HCT116 (cell line): ENCODE data around the gene GATAD2B. TPM values are rescaled to one million over a fixed set of nuclear protein-coding genes. Genes with fewer than 3 reads are reported as not detected.

ENCODE experiments used
- ATAC-seq: fragments of 200-7000 bp; cut with Tn5 transposase; 2 replicates; pipeline ENCODE4 v1.9.1; 2020; ENCODE audit warnings: mild to moderate bottlenecking, moderate library complexity
- BruUV-seq: library from RNA; stranded (reverse); fragments of 400-500 nt; replicated peaks from 2 replicates; lab custom pipeline; 2021; lab: Mats Ljungman, UMichigan
- CTCF ChIA-PET: fragments of 300-600 bp; sonication (Branson Sonifier 250); formaldehyde crosslinking; loops from one replicate; lab custom pipeline; 2021; ENCODE audit warnings: antibody characterized with exemption; lab: Charles Lee
- POLR2A ChIA-PET: fragments of 300-600, 350-600 bp; sonication (Branson Sonifier 250); formaldehyde crosslinking; loops from one replicate; lab custom pipeline; 2021; ENCODE audit warnings: antibody characterized with exemption; lab: Charles Lee
- RAD21 ChIA-PET, 2 experiments: fragments of 300-600 bp; sonication (Branson Sonifier 250); formaldehyde crosslinking; loops; one replicate each; lab custom pipeline; 2023; ENCODE audit warnings: low total read pairs in 2 of 2; ENCODE audit not compliant: uncharacterized antibody in 2 of 2, unreplicated experiment in 2 of 2, low non-redundant PET in 1 of 2; lab: Charles Lee
- DNase-seq: peaks from one replicate; pipeline ENCODE4 v3.0.0-alpha.2; 2010; ENCODE audit warnings: low read depth, low spot score
- H2AFZ ChIP-seq: fragments of 200-600 bp; shearing (Covaris generic), sonication (generic); 2 replicates; pipeline ENCODE4 v1.6.1; 2017; ENCODE audit warnings: low read depth, mixed run types, mixed read lengths, antibody characterized with exemption, low read length; ENCODE audit not compliant: poor library complexity, severe bottlenecking
- H3K27ac ChIP-seq: 2 replicates; pipeline ENCODE4 v1.5.1; 2012; ENCODE audit warnings: low read depth, low read length
- H3K27me3 ChIP-seq: fragments of 200-600 bp; sonication (generic); 2 replicates; pipeline ENCODE4 v1.6.1; 2016; ENCODE audit warnings: mixed run types, low read length, mixed read lengths; ENCODE audit not compliant: insufficient read depth
- H3K36me3 ChIP-seq, 2 experiments: fragments of 200-500 bp in 1 of 2; fragments of 200-600 bp in 1 of 2; sonication (Bioruptor generic) in 1 of 2; sonication (generic) in 1 of 2; 2 replicates each; pipeline versions ENCODE4 v1.5.1 to v1.6.1; 2014 to 2016; ENCODE audit warnings: low read length in 2 of 2, inconsistent platforms in 1 of 2, mixed read lengths in 1 of 2, mixed run types in 1 of 2; ENCODE audit not compliant: insufficient read depth in 2 of 2, control insufficient read depth in 1 of 2
- H3K4me1 ChIP-seq, 2 experiments: fragments of 200-600 bp in 1 of 2; sonication (generic) in 1 of 2; 2 replicates each; pipeline versions ENCODE4 v1.5.1 to v1.6.1; 2012 to 2017; ENCODE audit warnings: low read length in 2 of 2, inconsistent platforms in 1 of 2, mild to moderate bottlenecking in 1 of 2, mixed read lengths in 1 of 2, mixed run types in 1 of 2, moderate library complexity in 1 of 2; ENCODE audit not compliant: insufficient read depth in 2 of 2, control insufficient read depth in 1 of 2
- H3K4me2 ChIP-seq: fragments of 200-600 bp; sonication (generic); 2 replicates; pipeline ENCODE4 v1.6.1; 2017; ENCODE audit warnings: mixed run types, low read length, mixed read lengths
- H3K4me3 ChIP-seq, 2 experiments: fragments of 200-600 bp in 1 of 2; sonication (generic) in 1 of 2; replicated peaks in 1 of 2; 2 replicates each; pipeline ENCODE4 v1.5.1; 2011 to 2016; ENCODE audit warnings: low read length in 2 of 2, control low read depth in 1 of 2, low read depth in 1 of 2, mild to moderate bottlenecking in 1 of 2, mixed read lengths in 1 of 2, mixed run types in 1 of 2
- H3K79me2 ChIP-seq: fragments of 200-600 bp; sonication (generic); 2 replicates; pipeline ENCODE4 v1.6.1; 2017; ENCODE audit warnings: mild to moderate bottlenecking, mixed run types, low read length, moderate library complexity, mixed read lengths; ENCODE audit not compliant: insufficient read depth
- H3K9ac ChIP-seq: fragments of 200-600 bp; sonication (generic); 2 replicates; pipeline ENCODE4 v1.6.1; 2016; ENCODE audit warnings: low read length, mixed read lengths
- H3K9me2 ChIP-seq: fragments of 200-600 bp; sonication (generic), shearing (Covaris generic); 2 replicates; pipeline ENCODE4 v1.6.1; 2017; ENCODE audit warnings: mixed run types, mild to moderate bottlenecking, moderate library complexity; ENCODE audit not compliant: insufficient read depth
- H3K9me3 ChIP-seq, 2 experiments: fragments of 200-500 bp in 1 of 2; fragments of 200-600 bp in 1 of 2; sonication (Bioruptor generic) in 1 of 2; sonication (generic) in 1 of 2; 2 replicates each; pipeline ENCODE4 v1.6.1; 2014 to 2017; ENCODE audit warnings: low read length in 2 of 2, mixed read lengths in 2 of 2, inconsistent platforms in 1 of 2, low read depth in 1 of 2, mild to moderate bottlenecking in 1 of 2, mixed run types in 1 of 2, moderate library complexity in 1 of 2; ENCODE audit not compliant: control insufficient read depth in 1 of 2, insufficient read depth in 1 of 2
- H4K20me1 ChIP-seq: fragments of 200-600 bp; sonication (generic), shearing (Covaris generic); 2 replicates; pipeline ENCODE4 v1.6.1; 2017; ENCODE audit warnings: mixed run types, mild to moderate bottlenecking, moderate library complexity; ENCODE audit not compliant: insufficient read depth
- ATF3 ChIP-seq: IDR thresholded peaks from 2 replicates; pipeline ENCODE4 v1.6.1; 2012
- CEBPB ChIP-seq: IDR thresholded peaks from 2 replicates; pipeline ENCODE4 v1.6.1; 2012; ENCODE audit warnings: low read depth
- CTCF ChIP-seq, 3 experiments: fragments of 200-600 bp in 1 of 3; sonication (generic) in 1 of 3; IDR thresholded peaks in 2 of 3; conservative IDR thresholded peaks in 1 of 3; 2 replicates each; pipeline ENCODE4 v1.5.1; 2012 to 2017; ENCODE audit warnings: low read depth in 2 of 3, low read length in 2 of 3, antibody characterized with exemption in 1 of 3, borderline replicate concordance in 1 of 3, control low read depth in 1 of 3, mild to moderate bottlenecking in 1 of 3, mixed read lengths in 1 of 3, mixed run types in 1 of 3, moderate library complexity in 1 of 3; ENCODE audit not compliant: insufficient read depth in 1 of 3
- ELF1 ChIP-seq: IDR thresholded peaks from 2 replicates; pipeline ENCODE4 v1.6.1; 2012; ENCODE audit warnings: low read depth, borderline replicate concordance
- FOSL1 ChIP-seq: IDR thresholded peaks from 2 replicates; pipeline ENCODE4 v1.6.1; 2012; ENCODE audit warnings: low read depth
- POLR2A ChIP-seq: IDR thresholded peaks from 2 replicates; pipeline ENCODE4 v1.7.0; 2011; ENCODE audit warnings: borderline replicate concordance; ENCODE audit not compliant: insufficient read depth, insufficient read length; ENCODE audit errors: extremely low read depth
- RAD21 ChIP-seq: IDR thresholded peaks from 2 replicates; pipeline ENCODE4 v1.6.1; 2012; ENCODE audit warnings: low read depth, mild to moderate bottlenecking
- SIN3A ChIP-seq: IDR thresholded peaks from 2 replicates; pipeline ENCODE4 v1.6.1; 2012; ENCODE audit warnings: low read depth
- SRF ChIP-seq: IDR thresholded peaks from 2 replicates; pipeline ENCODE4 v1.6.1; 2012; ENCODE audit warnings: low read depth
- ZNF274 ChIP-seq: fragments of 200-500 bp; sonication (Bioruptor generic); IDR thresholded peaks from 2 replicates; pipeline ENCODE4 v1.6.1; 2014; ENCODE audit warnings: mild to moderate bottlenecking, low read depth, low read length, inconsistent platforms
- intact Hi-C: fragments of 100-400 bp; cut with micrococcal nuclease; formaldehyde crosslinking; loops from 2 replicates; pipeline ENCODE4 v1.10.0; 2022
- total RNA-seq: library from RNA; stranded (reverse); gene quantifications from one replicate; pipeline ENCODE4 v1.2.1, GENCODE V29; 2021; ENCODE audit not compliant: unreplicated experiment

GATAD2B gene
- total RNA-seq, 1 experiment from 2014 or later = 50.2 TPM

DNA sequence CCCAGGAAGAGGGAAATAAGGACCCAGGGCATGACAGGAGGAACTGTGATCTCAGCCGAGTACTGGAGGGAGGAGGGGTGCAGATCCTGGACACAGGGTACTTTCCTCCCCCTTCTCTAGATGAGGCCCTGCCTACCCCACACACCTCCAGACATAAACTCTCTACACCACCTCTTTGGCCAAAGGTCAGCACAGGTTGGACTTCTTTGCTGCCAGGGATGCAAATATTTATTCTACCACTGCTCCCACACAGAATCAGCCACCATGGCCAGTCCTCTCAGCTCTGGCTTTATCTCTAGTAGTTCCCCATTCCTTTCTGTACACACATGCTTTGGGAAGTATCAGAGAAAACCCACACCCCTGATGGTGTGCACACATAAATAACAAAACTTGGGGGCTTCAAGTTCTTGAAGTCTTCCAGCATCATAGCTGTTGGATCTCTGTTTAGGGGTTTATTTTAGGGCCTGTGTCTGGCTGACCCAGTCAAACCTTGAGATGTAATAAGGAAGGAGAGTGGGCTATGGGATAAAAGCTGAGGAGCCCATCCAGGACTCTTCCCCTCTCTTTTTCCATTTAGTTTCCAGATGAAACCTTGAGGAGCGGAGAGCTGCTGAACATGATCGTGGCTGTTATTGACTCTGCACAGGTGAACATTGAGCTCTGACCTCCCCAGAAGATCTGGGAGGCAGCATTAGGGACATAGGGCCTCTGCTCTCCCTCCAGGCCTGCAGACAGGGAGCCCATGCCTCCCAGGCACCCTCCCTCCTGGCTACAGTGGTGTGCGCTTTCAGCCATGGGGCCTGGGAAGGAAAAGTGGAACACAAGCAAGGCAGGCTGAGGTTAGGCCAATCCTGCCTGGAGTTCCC is 154.2 kb downstream of the GATAD2B start:
- TF ChIP-seq POLR2A (no peak), SIN3A (no peak), SRF (no peak), ZNF274 (no peak), CTCF (IDR thresholded peaks at IDR 0.05 in 2 of 3, conservative IDR thresholded peaks at IDR 0.05 in 1 of 3; ENCODE audit: borderline replicate concordance in 1 of 3, insufficient read depth in 1 of 3, low read depth in 2 of 3, low read length in 2 of 3) (no peak), ATF3 (no peak), FOSL1 (no peak), RAD21 (no peak), CEBPB (no peak), ELF1 (no peak)
- ChIA-PET CTCF (no interaction called here), POLR2A (no interaction called here), RAD21 (no interaction called here)
- no TSS peak for BruUV-seq
- Histone ChIP-seq H3K79me2 (no peaks in the 10 kb centered on the region), H2AFZ (no peak overlapping the region), H3K9me3 (no peaks in the 10 kb centered on the region), H3K36me3 (peaks cover 33 to 42% of the 10 kb centered on the region in 2 experiments; a peak in 3 of 4 replicates), H4K20me1 (no peaks in the 10 kb centered on the region), H3K27ac (no peak overlapping the region), H3K4me1 (no peaks in the 10 kb centered on the region), H3K27me3 (no peaks in the 10 kb centered on the region), H3K9ac (no peak overlapping the region), H3K4me2 (no peak overlapping the region), H3K4me3 (no peak overlapping the region), H3K9me2 (no peaks in the 10 kb centered on the region)
- DNase-seq = no peak
- no peak for ATAC-seq
- intact Hi-C loops = no loop called here
